GM23338 (cell line): Measurements from ENCODE around the gene MAPK11.

Source experiments
- CREB1 ChIP-seq: fragments of 250-450 bp; sonication (Bioruptor Pico); IDR thresholded peaks from 2 replicates; pipeline ENCODE4 v1.5.0; 2020; ENCODE audit warnings: low read depth, mild to moderate bottlenecking, moderate library complexity
- CTCF ChIP-seq, 2 experiments: fragments of 200-600 bp in 1 of 2; sonication (generic) in 1 of 2; conservative IDR thresholded peaks; 2 replicates each; pipeline versions ENCODE4 v1.5.1 to v1.6.1; 2016 to 2017; ENCODE audit warnings: antibody characterized with exemption in 2 of 2, low read depth in 2 of 2, mild to moderate bottlenecking in 2 of 2, moderate library complexity in 1 of 2
- ETS1 ChIP-seq: IDR thresholded peaks from 2 replicates; pipeline ENCODE4 v1.6.1; 2016; ENCODE audit warnings: antibody characterized with exemption
- EZH2 ChIP-seq: fragments of 200-600 bp; sonication (generic); IDR thresholded peaks from one replicate; pipeline ENCODE4 v1.8.0; 2017; ENCODE audit warnings: antibody characterized with exemption, mild to moderate bottlenecking, low read depth; ENCODE audit not compliant: unreplicated experiment
- EZH2phosphoT487 ChIP-seq: fragments of 200-600 bp; sonication (generic); IDR thresholded peaks from one replicate; pipeline ENCODE4 v1.8.1; 2018; ENCODE audit warnings: antibody characterized with exemption; ENCODE audit not compliant: unreplicated experiment
- JUNB ChIP-seq: IDR thresholded peaks from one replicate; pipeline ENCODE4 v1.6.1; 2016; ENCODE audit warnings: antibody characterized with exemption; ENCODE audit not compliant: unreplicated experiment
- NANOG ChIP-seq: IDR thresholded peaks from 2 replicates; pipeline ENCODE4 v1.6.1; 2016; ENCODE audit warnings: antibody characterized with exemption, borderline replicate concordance
- POLR2AphosphoS5 ChIP-seq: IDR thresholded peaks from 2 replicates; pipeline ENCODE4 v1.6.1; 2016; ENCODE audit warnings: antibody characterized with exemption, low read depth
- REST ChIP-seq: IDR thresholded peaks from one replicate; pipeline ENCODE4 v1.6.1; 2018; ENCODE audit warnings: antibody characterized with exemption; ENCODE audit not compliant: unreplicated experiment
- ZNF114 ChIP-seq: fragments of 250-450 bp; sonication (Bioruptor Pico); IDR thresholded peaks from 2 replicates; pipeline ENCODE4 v1.5.0; 2020; ENCODE audit warnings: mild to moderate bottlenecking, moderate library complexity
- ZNF331 ChIP-seq: fragments of 250-450 bp; sonication (Bioruptor Pico); IDR thresholded peaks from 2 replicates; pipeline ENCODE4 v1.5.0; 2020; ENCODE audit warnings: low read depth, mild to moderate bottlenecking, moderate library complexity

- TF ChIP-seq CTCF (conservative IDR thresholded peaks at IDR 0.05; ENCODE audit: low read depth in 2 of 2) (no peak), EZH2 (no peak), NANOG (no peak), CREB1 (no peak), JUNB (no peak), REST (no peak), ETS1 (no peak), POLR2AphosphoS5 (no peak), ZNF331 (CRISPR knock-in tag) (no peak), EZH2phosphoT487 (no peak), ZNF114 (CRISPR knock-in tag) (no peak)
Observed at GRCh38 chr22:50305923-50306566, 35.9 kb upstream of the MAPK11 start.
